Esophagus squamous epithelium (tissue), 5 donors: ENCODE data around the gene NCOA7. TPM values are rescaled to one million over a fixed set of nuclear protein-coding genes. Genes with fewer than 3 reads are reported as not detected.

ENCODE experiments used
- DNase-seq: peaks from one replicate; lab custom pipeline; 2025; lab: John Stamatoyannopoulos, UW
- H3K27ac ChIP-seq, 4 donors: fragments of 200-600 bp; sonication (generic); one replicate each; pipeline ENCODE4 v1.5.1; 2016 to 2019; ENCODE audit warnings: mild to moderate bottlenecking in 1 of 4
- H3K27me3 ChIP-seq, 4 donors: fragments of 200-600 bp; sonication (generic); 1 replicate in 3 of 4; 2 replicates in 1 of 4; pipeline versions ENCODE4 v1.5.1 to v1.6.0; 2017 to 2021; ENCODE audit warnings: antibody characterized with exemption in 1 of 4
- H3K36me3 ChIP-seq, 3 donors: fragments of 200-600 bp; sonication (generic); one replicate each; pipeline ENCODE4 v1.5.1; 2016 to 2019
- H3K4me1 ChIP-seq, 3 donors: fragments of 200-600 bp; sonication (generic); one replicate each; pipeline ENCODE4 v1.5.1; 2017 to 2019
- H3K4me3 ChIP-seq, 4 donors: fragments of 200-600 bp; sonication (generic); 1 replicate in 3 of 4; 2 replicates in 1 of 4; pipeline ENCODE4 v1.5.1; 2016 to 2019; ENCODE audit warnings: mild to moderate bottlenecking in 2 of 4, moderate library complexity in 1 of 4
- H3K9me3 ChIP-seq, 3 donors: fragments of 200-600 bp; sonication (generic); one replicate each; pipeline ENCODE4 v1.5.1; 2016 to 2019
- POLR2A ChIP-seq, 4 donors: fragments of 450-650 bp; IDR thresholded peaks; one replicate each; pipeline ENCODE4 v1.6.1; 2017; ENCODE audit warnings: antibody characterized with exemption in 4 of 4, mild to moderate bottlenecking in 4 of 4, moderate library complexity in 3 of 4
- WGBS, 2 donors: methylation state at CpG; one replicate each; pipeline ENCODE4 v1.1.5; 2018; 5-methylcytosine and 5-hydroxymethylcytosine counted together
- intact Hi-C: fragments of 100-400 bp; cut with DNase I; formaldehyde crosslinking; loops from one replicate; pipeline ENCODE4 v1.15.0; 2022
- total RNA-seq, 4 donors: library from RNA; depleted of rRNA; stranded (reverse); fragments of >200 nt; gene quantifications; one replicate each; pipeline ENCODE4 v1.1.0, GENCODE V29; 2016
- TF ChIP-seq, protein P1 (sequence below), 6 experiments: fragments of 450-650 bp in 4 of 6; fragments of 200-600 bp in 2 of 6; sonication (generic) in 2 of 6; IDR thresholded peaks; one replicate each; pipeline ENCODE4 v1.5.1; 2016 to 2019; ENCODE audit warnings: antibody characterized with exemption in 6 of 6, mild to moderate bottlenecking in 4 of 6, moderate library complexity in 4 of 6
- donor health status: DM: yes; HTN: yes; CAD: no.

The NCOA7 gene
- total RNA-seq, 4 donors from 2014 or later: 30.9 to 85.1 (median 45.8) TPM

- intact Hi-C loops: no loop called here
- Histone ChIP-seq H3K9me3 (no peaks in the 10 kb centered on the region), H3K4me1 (peaks cover 0 to 65% (median 26%) of the 10 kb centered on the region in 3 donors), H3K27ac (peak overlapping the region in 3 of 4 donors; percentile 35 to 45 (median 42)), H3K36me3 (peaks cover 0 to 7% (median 0%) of the 10 kb centered on the region in 3 donors), H3K4me3 (peak overlapping the region in 1 of 4 donors; percentile 3), H3K27me3 (no peaks in the 10 kb centered on the region)
- no peak for DNase-seq
- no peak for TF ChIP-seq POLR2A (IDR thresholded peaks at IDR 0.05)
- TF ChIP-seq, protein P1, sequence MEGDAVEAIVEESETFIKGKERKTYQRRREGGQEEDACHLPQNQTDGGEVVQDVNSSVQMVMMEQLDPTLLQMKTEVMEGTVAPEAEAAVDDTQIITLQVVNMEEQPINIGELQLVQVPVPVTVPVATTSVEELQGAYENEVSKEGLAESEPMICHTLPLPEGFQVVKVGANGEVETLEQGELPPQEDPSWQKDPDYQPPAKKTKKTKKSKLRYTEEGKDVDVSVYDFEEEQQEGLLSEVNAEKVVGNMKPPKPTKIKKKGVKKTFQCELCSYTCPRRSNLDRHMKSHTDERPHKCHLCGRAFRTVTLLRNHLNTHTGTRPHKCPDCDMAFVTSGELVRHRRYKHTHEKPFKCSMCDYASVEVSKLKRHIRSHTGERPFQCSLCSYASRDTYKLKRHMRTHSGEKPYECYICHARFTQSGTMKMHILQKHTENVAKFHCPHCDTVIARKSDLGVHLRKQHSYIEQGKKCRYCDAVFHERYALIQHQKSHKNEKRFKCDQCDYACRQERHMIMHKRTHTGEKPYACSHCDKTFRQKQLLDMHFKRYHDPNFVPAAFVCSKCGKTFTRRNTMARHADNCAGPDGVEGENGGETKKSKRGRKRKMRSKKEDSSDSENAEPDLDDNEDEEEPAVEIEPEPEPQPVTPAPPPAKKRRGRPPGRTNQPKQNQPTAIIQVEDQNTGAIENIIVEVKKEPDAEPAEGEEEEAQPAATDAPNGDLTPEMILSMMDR (IDR thresholded peaks at IDR 0.05): no peak
- WGBS, 2 donors: 70 to 76% methylated on average over 10 of the region's 10 CpGs
Measured at GRCh38 chr6:125812394-125813292, 21.9 kb downstream of the NCOA7 start.

DNA sequence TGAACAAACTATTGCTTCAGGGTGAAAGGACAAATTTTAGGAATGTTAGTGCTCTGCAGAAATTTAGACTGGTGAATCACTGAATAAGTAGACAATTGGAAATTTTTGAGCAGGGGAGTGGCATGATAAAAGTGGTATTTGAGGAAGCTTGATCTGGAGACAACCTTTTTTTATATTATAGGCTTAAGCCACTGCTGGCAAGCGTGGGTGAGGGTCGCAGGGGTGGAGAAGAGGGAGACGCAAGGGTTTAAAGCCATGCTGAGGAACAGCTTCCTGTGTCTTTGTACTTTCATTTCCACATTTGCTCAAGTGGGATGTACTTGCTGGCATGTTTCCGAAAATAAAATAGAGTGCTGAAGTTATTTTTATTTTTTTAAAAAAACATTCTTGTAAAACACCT is 23.7 kb downstream of the NCOA7 start:
- Histone ChIP-seq H3K27me3 (no peaks in the 10 kb centered on the region), H3K36me3 (peaks cover 0 to 7% (median 0%) of the 10 kb centered on the region in 3 donors), H3K4me1 (peaks cover 0 to 77% (median 37%) of the 10 kb centered on the region in 3 donors), H3K27ac (peak overlapping the region in 3 of 4 donors; percentile 35 to 52 (median 36)), H3K4me3 (no peak overlapping the region), H3K9me3 (no peaks in the 10 kb centered on the region)
- DNase-seq: no peak
- intact Hi-C loops: no loop called here
- no peak for TF ChIP-seq POLR2A (IDR thresholded peaks at IDR 0.05)
- TF ChIP-seq, protein P1 (IDR thresholded peaks at IDR 0.05): no peak
- 44 to 64% methylated on average over 4 of the region's 4 CpGs for WGBS, 2 donors

- DNase-seq: no peak
- Histone ChIP-seq H3K27me3 (no peaks in the 10 kb centered on the region), H3K4me3 (no peak overlapping the region), H3K9me3 (no peaks in the 10 kb centered on the region), H3K4me1 (peaks cover 0 to 76% (median 37%) of the 10 kb centered on the region in 3 donors), H3K36me3 (peaks cover 0 to 14% (median 0%) of the 10 kb centered on the region in 3 donors), H3K27ac (peak overlapping the region in 3 of 4 donors; percentile 15 to 64 (median 52))
- intact Hi-C loops: no loop called here
- WGBS, 2 donors: 41 to 46% methylated on average over 5 of the region's 5 CpGs
- TF ChIP-seq, protein P1 (IDR thresholded peaks at IDR 0.05): no peak
- no peak for TF ChIP-seq POLR2A (IDR thresholded peaks at IDR 0.05)
Measured at GRCh38 chr6:125815080-125815910, 24.5 kb downstream of the NCOA7 start.

DNA sequence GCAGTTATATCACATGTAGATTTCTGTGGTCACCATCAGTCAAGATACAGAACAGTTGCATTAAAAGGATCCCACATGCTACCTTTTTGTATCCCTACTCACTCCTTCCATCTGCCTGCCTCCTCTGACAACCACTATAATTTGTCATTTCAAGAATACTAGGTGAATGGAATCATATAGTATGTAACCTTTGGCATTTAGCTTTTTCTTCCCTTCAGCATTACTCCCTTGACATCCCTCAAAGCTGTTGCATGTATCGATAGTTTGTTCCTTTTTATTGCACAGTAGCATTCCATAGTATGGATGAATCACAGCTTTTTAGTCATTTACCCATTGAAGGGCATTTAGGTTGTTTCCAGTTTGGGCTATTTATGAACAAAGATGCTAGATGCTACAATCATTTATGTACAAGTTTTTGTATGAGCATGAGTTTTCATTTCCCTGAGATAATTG is 26.1 kb downstream of the NCOA7 start:
- no peaks in the 10 kb centered on the region for H3K27me3 ChIP-seq
- H3K9me3 ChIP-seq: no peaks in the 10 kb centered on the region
- TF ChIP-seq POLR2A (IDR thresholded peaks at IDR 0.05): no peak
- TF ChIP-seq, protein P1 (IDR thresholded peaks at IDR 0.05): no peak
- no peak overlapping the region for H3K27ac ChIP-seq
- intact Hi-C loops: no loop called here
- DNase-seq: no peak
- H3K4me1 ChIP-seq: peaks cover 0 to 76% (median 36%) of the 10 kb centered on the region in 3 donors
- no peak overlapping the region for H3K4me3 ChIP-seq
- 67 to 74% methylated on average over 1 of the region's 1 CpG for WGBS, 2 donors
- H3K36me3 ChIP-seq: peaks cover 0 to 30% (median 0%) of the 10 kb centered on the region in 3 donors
